HEK293 (cell line): ENCODE results near the gene RASSF3.

Source experiments
- CTCF ChIA-PET: fragments of 350-600 bp; formaldehyde crosslinking; extraction: SDS; loops from one replicate; lab custom pipeline; 2021; ENCODE audit warnings: antibody characterized with exemption; lab: Yijun Ruan, JAX
- POLR2A ChIA-PET: fragments of 300-600 bp; formaldehyde crosslinking; extraction: SDS; loops from one replicate; lab custom pipeline; 2020; ENCODE audit warnings: antibody characterized with exemption, inconsistent platforms; lab: Yijun Ruan, JAX
- H3K27ac ChIP-seq: fragments of 200-500 bp; sonication (Bioruptor generic); 2 replicates; pipeline ENCODE4 v1.5.1; 2014; ENCODE audit warnings: low read depth, low read length, control low read depth, inconsistent platforms; ENCODE audit errors: extremely low read depth
- H3K36me3 ChIP-seq, 2 experiments: fragments of 200-500 bp in 1 of 2; sonication (Bioruptor generic) in 1 of 2; 1 replicate in 1 of 2; 2 replicates in 1 of 2; pipeline ENCODE4 v1.5.1; 2014 to 2017; ENCODE audit warnings: inconsistent platforms in 2 of 2, low read length in 2 of 2; ENCODE audit not compliant: control insufficient read depth in 2 of 2, insufficient read depth in 1 of 2
- H3K4me1 ChIP-seq: fragments of 200-500 bp; sonication (Bioruptor generic); 2 replicates; pipeline ENCODE4 v1.5.1; 2014; ENCODE audit warnings: mild to moderate bottlenecking, low read length, inconsistent platforms; ENCODE audit not compliant: control insufficient read depth, insufficient read depth
- H3K4me3 ChIP-seq: 2 replicates; pipeline ENCODE4 v1.5.1; 2011; ENCODE audit warnings: low read depth, mild to moderate bottlenecking, control low read depth, low read length, moderate library complexity
- H3K9me3 ChIP-seq: fragments of 200-500 bp; sonication (Bioruptor generic); 2 replicates; pipeline ENCODE4 v1.5.1; 2014; ENCODE audit warnings: low read depth, low read length, inconsistent platforms; ENCODE audit not compliant: control insufficient read depth, insufficient read depth
- CTCF ChIP-seq: fragments of 450-650 bp; formaldehyde crosslinking; IDR thresholded peaks from 2 replicates; pipeline ENCODE4 v1.5.1; 2016; ENCODE audit warnings: missing biosample characterization, missing genetic modification characterization
- HOXC10 ChIP-seq: sonication (generic); formaldehyde crosslinking; IDR thresholded peaks from 2 replicates; pipeline ENCODE4 v1.8.1; 2023; ENCODE audit warnings: mild to moderate bottlenecking, missing genetic modification reagents
- KLF7 ChIP-seq: fragments of 450-650 bp; formaldehyde crosslinking; IDR thresholded peaks from 2 replicates; pipeline ENCODE4 v1.5.1; 2016; ENCODE audit warnings: missing biosample characterization, missing genetic modification characterization, borderline replicate concordance
- KLF8 ChIP-seq: fragments of 450-650 bp; formaldehyde crosslinking; IDR thresholded peaks from 2 replicates; pipeline ENCODE4 v1.5.1; 2016; ENCODE audit warnings: missing biosample characterization, missing genetic modification characterization
- MYNN ChIP-seq: fragments of 450-650 bp; formaldehyde crosslinking; IDR thresholded peaks from 2 replicates; pipeline ENCODE4 v1.5.1; 2016; ENCODE audit warnings: missing biosample characterization, missing genetic modification characterization, borderline replicate concordance
- PATZ1 ChIP-seq: fragments of 450-650 bp; formaldehyde crosslinking; IDR thresholded peaks from 2 replicates; pipeline ENCODE4 v1.5.1; 2016; ENCODE audit warnings: missing biosample characterization, missing genetic modification characterization
- REPIN1 ChIP-seq: fragments of 450-650 bp; formaldehyde crosslinking; IDR thresholded peaks from 2 replicates; pipeline ENCODE4 v1.5.1; 2017; ENCODE audit warnings: missing biosample characterization, missing genetic modification characterization, low read depth
- SP7 ChIP-seq: fragments of 450-650 bp; formaldehyde crosslinking; IDR thresholded peaks from 2 replicates; pipeline ENCODE4 v1.5.1; 2016; ENCODE audit warnings: missing biosample characterization, missing genetic modification characterization
- ZBTB44 ChIP-seq: fragments of 450-650 bp; IDR thresholded peaks from 2 replicates; pipeline ENCODE4 v1.5.1; 2018; ENCODE audit warnings: missing biosample characterization, mild to moderate bottlenecking, missing genetic modification characterization
- ZFP3 ChIP-seq: fragments of 450-650 bp; formaldehyde crosslinking; IDR thresholded peaks from 2 replicates; pipeline ENCODE4 v1.5.1; 2016; ENCODE audit warnings: low read depth, missing biosample characterization, missing genetic modification characterization
- ZNF169 ChIP-seq: fragments of 450-650 bp; formaldehyde crosslinking; IDR thresholded peaks from 2 replicates; pipeline ENCODE4 v1.5.1; 2016; ENCODE audit warnings: missing biosample characterization, missing genetic modification characterization
- ZNF211 ChIP-seq: fragments of 450-650 bp; formaldehyde crosslinking; IDR thresholded peaks from 2 replicates; pipeline ENCODE4 v1.5.1; 2016; ENCODE audit warnings: low read depth, missing biosample characterization, missing genetic modification characterization
- ZNF24 ChIP-seq: fragments of 450-650 bp; formaldehyde crosslinking; IDR thresholded peaks from 2 replicates; pipeline ENCODE4 v1.5.1; 2016; ENCODE audit warnings: missing biosample characterization, missing genetic modification characterization
- ZNF26 ChIP-seq: fragments of 450-650 bp; formaldehyde crosslinking; IDR thresholded peaks from 2 replicates; pipeline ENCODE4 v1.5.1; 2016; ENCODE audit warnings: missing biosample characterization, missing genetic modification characterization
- ZNF280D ChIP-seq: fragments of 450-650 bp; formaldehyde crosslinking; IDR thresholded peaks from 2 replicates; pipeline ENCODE4 v1.5.1; 2016; ENCODE audit warnings: missing biosample characterization, missing genetic modification characterization
- ZNF426 ChIP-seq: fragments of 450-650 bp; formaldehyde crosslinking; IDR thresholded peaks from 2 replicates; pipeline ENCODE4 v1.5.1; 2017; ENCODE audit warnings: missing biosample characterization, missing genetic modification characterization, mild to moderate bottlenecking, inconsistent platforms, moderate library complexity
- ZNF510 ChIP-seq: fragments of 450-650 bp; formaldehyde crosslinking; IDR thresholded peaks from 2 replicates; pipeline ENCODE4 v1.5.1; 2018; ENCODE audit warnings: mild to moderate bottlenecking, missing genetic modification characterization, missing biosample characterization; ENCODE audit not compliant: insufficient replicate concordance
- ZNF514 ChIP-seq: fragments of 450-650 bp; formaldehyde crosslinking; IDR thresholded peaks from 2 replicates; pipeline ENCODE4 v1.5.1; 2016; ENCODE audit warnings: missing biosample characterization, missing genetic modification characterization
- ZNF548 ChIP-seq: fragments of 450-650 bp; formaldehyde crosslinking; IDR thresholded peaks from 2 replicates; pipeline ENCODE4 v1.5.1; 2016; ENCODE audit warnings: missing biosample characterization, missing genetic modification characterization

The RASSF3 gene

GRCh38 chr12:64718649-64719048 lies 108.4 kb downstream of the RASSF3 start:
- no peak overlapping the region for H3K4me3 ChIP-seq
- H3K27ac ChIP-seq: no peak overlapping the region
- peaks cover 0 to 87% of the 10 kb centered on the region in 2 experiments for H3K36me3 ChIP-seq
- POLR2A ChIA-PET: no interaction called here
- TF ChIP-seq ZNF514 (tag by site-specific recombination): no peak
- no peak for TF ChIP-seq ZNF211 (tag by site-specific recombination)
- no peak for TF ChIP-seq KLF8
- TF ChIP-seq CTCF (tag by site-specific recombination): no peak
- TF ChIP-seq MYNN (tag by site-specific recombination): no peak
- no peak for TF ChIP-seq ZNF24 (tag by site-specific recombination)
- no peak for TF ChIP-seq SP7 (tag by site-specific recombination)
- no peak for TF ChIP-seq ZNF26 (tag by site-specific recombination)
- no peak for TF ChIP-seq REPIN1
- no peak for TF ChIP-seq ZNF510
- TF ChIP-seq ZBTB44 (tag by site-specific recombination): no peak
- no peak for TF ChIP-seq PATZ1 (tag by site-specific recombination)
- TF ChIP-seq ZNF548: no peak
- TF ChIP-seq ZNF426 (tag by site-specific recombination): no peak
- CTCF ChIA-PET: interaction anchor here (1.0 to 1.9 kb wide), 2 partner anchors 109 to 169 kb away, joined by 4 to 5 read pairs; no protein-coding TSS in a partner anchor
- no peaks in the 10 kb centered on the region for H3K4me1 ChIP-seq
- no peaks in the 10 kb centered on the region for H3K9me3 ChIP-seq

DNA sequence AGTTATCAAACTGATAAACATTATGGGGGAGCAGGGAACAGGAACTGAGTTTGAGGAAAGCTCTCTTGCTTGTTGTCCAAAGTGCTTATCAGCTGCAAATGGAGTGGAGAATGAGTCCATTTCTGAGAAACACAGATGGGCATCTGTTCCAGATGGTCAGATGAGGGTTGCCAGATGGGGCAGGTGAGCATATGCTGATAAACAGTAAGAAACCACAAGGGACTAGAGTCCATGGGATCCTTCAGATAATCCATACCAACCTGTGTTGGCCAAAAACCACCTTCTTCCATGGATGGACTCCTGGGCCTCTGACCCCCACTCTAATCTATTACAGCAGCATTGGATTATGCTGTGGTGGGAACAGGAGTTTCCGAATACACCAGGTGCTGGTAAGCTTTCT lies 110.6 kb downstream of the RASSF3 start:
- Histone ChIP-seq H3K4me1 (no peaks in the 10 kb centered on the region), H3K36me3 (peaks cover 0 to 72% of the 10 kb centered on the region in 2 experiments), H3K9me3 (no peaks in the 10 kb centered on the region), H3K27ac (no peak overlapping the region), H3K4me3 (no peak overlapping the region)
- POLR2A ChIA-PET: no interaction called here
- TF ChIP-seq ZNF280D (no peak), ZFP3 (tag by site-specific recombination) (no peak), HOXC10 (CRISPR knock-in tag) (no peak), ZNF169 (tag by site-specific recombination) (no peak), KLF7 (tag by site-specific recombination) (no peak)
- CTCF ChIA-PET: interaction anchor here (0.5 kb wide), 1 partner anchor 24 kb away, joined by 3 read pairs; no protein-coding TSS in a partner anchor
